SKM-1 treated with dmso at 0.1 percent for 144 hours (cell line): ENCODE measurements around the gene IMP3.

ENCODE experiments used
- DNase-seq: peaks from one replicate; lab custom pipeline; 2025; ENCODE audit not compliant: unreplicated experiment; lab: John Stamatoyannopoulos, UW

The IMP3 gene

GRCh38 chr15:75673426-75674235, 33.6 kb upstream of the IMP3 start:
- no peak for DNase-seq

- no peak for DNase-seq
Measured at GRCh38 chr15:75672646-75673425, 32.8 kb upstream of the IMP3 start.

DNA sequence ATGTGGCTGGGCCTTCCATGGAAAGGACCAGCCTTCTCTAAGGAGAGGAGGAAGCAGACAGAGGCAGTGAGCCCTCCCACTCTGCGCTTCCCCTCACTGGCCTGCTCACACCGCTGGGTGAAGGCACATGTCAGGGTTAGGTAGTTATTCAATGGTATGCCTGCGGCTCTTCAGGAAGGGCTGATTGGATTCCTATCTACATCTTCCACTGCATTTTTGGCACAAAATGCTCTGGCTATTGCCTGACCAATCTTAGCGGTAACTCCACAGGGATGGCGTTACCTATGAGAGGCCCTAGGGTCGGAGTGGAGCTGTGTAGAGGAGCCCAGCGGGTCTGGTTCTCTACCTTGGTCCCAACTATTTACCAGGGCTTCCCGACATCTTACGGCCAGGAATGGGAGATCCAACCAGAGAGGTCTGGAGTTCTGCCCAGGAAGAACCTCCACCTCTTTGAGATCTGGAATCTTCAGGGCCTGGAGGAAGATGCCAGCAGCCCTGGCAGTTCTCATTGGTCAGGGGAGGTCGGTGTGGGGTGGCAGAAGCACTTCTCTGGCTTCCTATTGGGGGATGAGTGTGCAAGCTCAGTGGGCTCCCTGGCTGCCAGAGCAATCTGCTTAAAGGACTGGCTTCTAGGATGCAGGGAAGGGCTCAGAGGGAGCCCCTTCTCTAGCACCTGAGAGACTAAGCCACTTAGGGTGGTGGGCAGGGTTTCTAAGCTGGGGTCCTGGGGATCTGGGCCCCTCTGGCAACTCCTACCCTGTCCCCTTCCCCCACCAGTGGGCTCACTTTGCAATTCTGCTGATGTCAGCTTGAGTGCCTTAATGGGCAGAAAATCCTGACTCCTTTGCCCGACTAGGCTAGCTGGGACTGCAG, 31.9 kb upstream of the IMP3 start:
- no peak for DNase-seq

DNA sequence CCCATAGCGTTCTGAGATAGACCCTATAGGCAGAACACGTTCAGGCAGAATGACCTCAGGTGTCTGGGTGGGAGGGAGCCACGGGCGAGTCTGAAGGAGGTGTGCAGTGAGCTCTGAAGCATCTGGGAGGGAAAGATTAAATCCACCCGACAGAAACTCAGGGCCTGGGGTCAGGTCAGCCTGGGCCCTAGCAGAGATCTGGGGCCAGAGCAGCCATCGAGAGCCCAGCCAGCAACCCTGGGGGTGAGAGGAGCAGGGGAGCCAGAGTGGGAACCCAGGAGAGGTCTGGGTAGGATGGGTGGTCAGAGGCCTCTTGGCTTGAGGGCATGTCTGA, 29.8 kb upstream of the IMP3 start:
- no peak for DNase-seq

DNA sequence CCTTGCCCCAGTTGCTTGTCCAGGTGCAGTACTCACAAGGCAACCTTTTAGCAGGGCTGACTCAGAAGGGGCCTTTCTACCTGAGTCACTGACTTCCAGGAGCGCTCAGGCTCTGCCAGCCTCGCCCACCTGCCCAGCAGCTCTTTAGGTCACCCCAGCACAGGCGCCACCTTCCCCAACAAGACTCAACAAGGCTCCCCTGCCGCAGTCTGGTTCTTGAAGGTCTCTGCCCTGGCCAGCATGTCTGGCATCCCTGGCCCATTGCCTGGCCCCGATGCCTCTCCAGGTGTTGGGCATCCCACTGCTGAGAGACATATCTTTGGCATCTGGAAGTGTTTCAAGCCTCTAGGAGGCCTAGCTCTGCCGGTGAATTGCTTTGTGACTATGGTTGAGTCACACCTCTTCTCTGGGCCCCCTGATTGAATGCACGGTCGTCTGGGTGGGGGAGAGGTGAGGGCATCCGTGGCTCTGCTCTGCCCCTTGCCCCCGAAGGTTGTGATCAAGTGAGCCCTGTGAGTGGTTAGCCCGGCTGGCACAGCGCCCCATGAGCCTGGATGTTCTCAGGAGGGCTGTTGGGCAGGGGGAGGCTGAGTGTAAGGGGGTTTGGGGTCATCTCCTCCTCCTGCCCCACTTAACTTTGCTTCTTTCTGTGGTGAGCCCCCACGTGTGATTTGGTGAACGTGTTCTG, 29.3 kb upstream of the IMP3 start:
- no peak for DNase-seq

- no peak for DNase-seq
Measured at GRCh38 chr15:75666823-75667501, 26.9 kb upstream of the IMP3 start.

DNA sequence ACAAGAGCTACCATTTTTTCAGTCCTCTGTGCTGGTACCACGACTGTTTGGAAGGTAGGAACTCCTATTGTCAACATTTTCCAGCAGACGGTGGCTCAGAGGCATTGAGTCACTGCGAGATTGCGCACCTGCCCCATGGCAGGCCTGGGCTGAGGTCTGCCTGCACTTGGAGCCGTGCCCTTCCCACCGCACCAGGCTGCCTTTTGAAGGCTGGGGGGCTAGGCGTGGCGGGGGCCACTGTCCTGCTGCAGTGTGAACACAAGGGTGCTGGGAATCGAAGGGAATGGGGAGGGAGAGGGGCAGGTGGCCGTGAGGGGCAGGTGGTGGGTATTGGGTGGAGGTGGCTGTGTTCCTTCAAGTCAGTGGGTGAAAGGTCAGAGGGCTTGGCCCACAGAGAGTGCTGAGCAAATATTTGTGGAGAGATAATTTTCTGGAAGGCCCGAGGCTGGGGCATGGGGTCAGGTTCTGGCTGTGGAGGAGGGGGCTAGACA, 24.0 kb upstream of the IMP3 start:
- no peak for DNase-seq

GRCh38 chr15:75662823-75663519, 22.9 kb upstream of the IMP3 start:
- DNase-seq = no peak

- DNase-seq = no peak
Measured at GRCh38 chr15:75661756-75662140, 21.7 kb upstream of the IMP3 start.

- no peak for DNase-seq
Measured at GRCh38 chr15:75661100-75661755, 21.2 kb upstream of the IMP3 start.

DNA sequence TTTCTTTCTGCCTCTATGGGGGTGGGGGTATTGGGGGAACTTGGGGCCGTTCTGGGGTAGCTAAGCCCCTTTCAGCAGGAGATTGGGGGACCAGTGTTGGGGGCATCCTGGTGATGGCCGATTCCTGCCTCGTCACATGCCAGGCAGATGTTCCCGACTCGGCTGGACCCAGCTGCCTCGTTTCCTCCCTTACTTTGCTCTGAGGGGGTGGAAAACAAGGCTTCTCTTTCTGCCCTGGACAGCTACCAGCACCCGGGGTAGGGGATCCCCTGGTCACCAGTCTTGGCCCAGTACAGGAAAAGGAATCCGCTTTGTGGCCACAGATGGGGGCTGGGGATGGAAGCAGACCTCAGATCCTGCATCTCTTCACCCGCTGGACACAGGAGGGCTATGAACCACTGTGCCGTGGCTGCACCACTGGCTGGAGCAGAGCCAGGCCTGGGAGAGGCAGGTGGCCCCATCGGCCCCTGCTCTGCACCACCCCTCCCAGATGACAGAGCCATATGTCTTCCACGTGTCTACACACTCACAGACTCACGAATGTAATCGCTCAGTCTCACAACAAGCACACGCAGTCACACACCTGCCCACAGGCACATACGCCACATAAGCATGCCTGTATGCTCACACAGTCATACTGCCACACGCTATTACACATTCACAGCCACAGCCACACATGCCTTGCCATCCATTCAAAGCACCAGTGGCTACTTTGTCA, 20.1 kb upstream of the IMP3 start:
- DNase-seq = no peak

DNA sequence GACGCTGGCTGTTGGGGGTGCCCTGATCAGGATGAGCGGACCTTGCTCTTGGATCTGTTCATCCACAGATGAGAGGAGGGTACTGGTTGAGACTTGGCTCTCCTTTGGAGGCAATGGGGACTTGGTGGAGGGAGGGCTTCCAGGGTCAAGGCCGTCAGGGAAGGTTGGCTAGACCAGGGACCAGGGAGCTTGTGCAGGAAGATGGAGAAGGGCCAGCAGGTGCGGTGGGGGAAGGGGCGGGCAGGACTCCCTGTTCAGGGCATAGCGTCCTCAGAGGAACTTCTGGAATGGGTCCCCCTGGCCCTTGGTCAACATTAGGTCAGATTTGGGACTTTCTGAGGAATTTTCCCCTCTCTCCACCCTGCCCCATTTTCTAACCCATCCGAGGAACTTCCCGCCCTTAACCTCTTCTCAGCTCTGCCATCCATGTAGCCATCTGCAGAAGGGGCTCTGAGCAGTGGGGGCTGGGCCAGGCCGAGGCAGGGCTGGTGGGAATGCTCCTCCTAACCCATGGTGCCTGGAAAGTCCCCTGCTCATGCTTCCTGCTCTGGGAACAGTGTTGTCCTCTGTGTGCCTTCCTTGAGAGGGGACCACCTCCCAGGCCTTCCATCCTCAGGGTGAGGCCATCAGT, 19.2 kb upstream of the IMP3 start:
- no peak for DNase-seq

DNA sequence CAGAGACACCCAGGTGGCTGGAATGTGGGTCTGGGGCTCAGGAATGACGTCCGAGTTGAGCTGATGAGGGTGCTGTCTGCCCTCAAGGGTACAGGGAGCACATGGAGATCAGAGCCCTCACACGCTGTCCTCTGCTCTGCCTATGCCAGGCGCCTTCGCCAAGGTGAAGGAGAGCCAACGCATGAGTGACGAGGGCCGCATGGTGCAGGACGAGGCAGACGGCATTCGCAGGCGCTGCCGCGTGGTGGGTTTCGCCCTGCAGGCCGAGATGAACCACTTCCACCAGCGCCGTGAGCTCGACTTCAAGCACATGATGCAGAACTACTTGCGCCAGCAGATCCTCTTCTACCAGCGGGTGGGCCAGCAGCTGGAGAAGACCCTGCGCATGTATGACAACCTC, 16.8 kb upstream of the IMP3 start:
- DNase-seq = no peak

DNA sequence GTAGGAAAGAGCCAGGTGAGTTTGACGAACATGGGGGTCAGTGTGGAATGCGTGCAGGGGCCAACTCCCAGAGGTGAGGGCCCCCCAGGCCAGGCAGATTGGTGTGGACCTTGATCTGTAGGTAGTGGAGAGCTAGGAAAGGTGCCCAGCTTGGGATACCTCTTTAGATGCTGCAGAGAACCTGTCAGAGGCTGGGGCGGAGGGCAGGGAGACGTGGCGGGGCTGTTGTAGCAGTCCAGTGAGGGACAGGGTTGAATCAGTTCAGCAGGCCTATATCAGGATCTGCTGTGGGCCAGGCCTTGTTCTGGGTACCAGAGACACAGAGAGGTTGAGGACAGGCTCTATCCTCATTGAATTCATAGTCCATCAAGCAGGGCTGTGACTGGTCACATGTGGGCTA, 16.3 kb upstream of the IMP3 start:
- DNase-seq = no peak

DNA sequence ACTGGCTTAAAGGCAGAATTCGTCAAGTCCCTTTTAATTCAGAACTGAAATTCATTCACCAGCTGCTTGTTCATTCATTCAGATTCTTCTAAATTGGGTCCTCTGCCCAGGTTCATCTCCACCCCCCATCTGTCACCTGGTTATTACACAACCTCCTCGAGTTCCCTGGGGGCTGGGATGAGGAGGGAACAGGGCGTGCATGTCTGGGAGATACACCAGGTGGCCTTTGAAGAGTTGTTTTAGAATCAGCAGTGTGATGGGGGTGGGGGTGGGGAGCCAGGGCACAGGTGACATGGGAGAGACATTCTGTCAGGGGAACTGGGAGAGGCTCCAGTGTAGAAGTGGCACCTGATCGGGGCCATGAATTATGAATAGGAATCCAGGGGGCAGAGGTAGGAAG, 15.9 kb upstream of the IMP3 start:
- DNase-seq = no peak

- no peak for DNase-seq
Measured at GRCh38 chr15:75654201-75654907, 14.3 kb upstream of the IMP3 start.

GRCh38 chr15:75653347-75653913, 13.4 kb upstream of the IMP3 start:
- no peak for DNase-seq
